Measurements from ENCODE around the gene CHN2. TPM values are rescaled to one million over a fixed set of nuclear protein-coding genes. Genes with fewer than 3 reads are reported as not detected.

CHN2 gene
- polyA plus RNA-seq, 2 of the 4 experiments (the other 2 are of a cell fraction) = 0.06 TPM; not detected in 1

DNA sequence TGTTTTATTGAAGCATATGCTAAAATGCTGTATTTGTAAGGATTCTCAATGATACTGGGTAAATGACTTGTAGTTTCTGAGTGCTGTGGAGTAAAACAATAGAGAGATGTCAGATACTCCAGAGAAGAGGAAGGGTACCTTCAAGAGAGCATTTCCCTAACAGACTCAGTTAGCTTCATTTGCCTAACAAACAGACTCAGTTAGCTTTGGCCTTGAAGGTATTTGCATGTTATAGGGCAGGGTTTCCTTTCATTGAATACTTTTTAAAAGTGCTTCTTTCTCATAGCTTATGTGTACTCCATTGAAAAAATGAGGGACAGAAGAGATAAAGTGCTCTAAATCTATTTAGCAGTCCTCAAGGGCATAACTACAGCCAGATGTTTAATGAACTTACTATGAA lies 101.8 kb downstream of the CHN2 start:
- ATAC-seq (no peak), DNase-seq (ENCODE audit: low read depth in 1 of 2, low spot score in 1 of 2) (no peak), FAIRE-seq (no peak)
- Histone ChIP-seq H3K4me3 (no peak overlapping the region), H3K9me3 (no peaks in the 10 kb centered on the region), H3K27ac (no peak overlapping the region), H3K4me2 (no peak overlapping the region), H3K4me1 (no peaks in the 10 kb centered on the region)
- POLR2A ChIA-PET = no interaction called here
- TF ChIP-seq, protein P1, sequence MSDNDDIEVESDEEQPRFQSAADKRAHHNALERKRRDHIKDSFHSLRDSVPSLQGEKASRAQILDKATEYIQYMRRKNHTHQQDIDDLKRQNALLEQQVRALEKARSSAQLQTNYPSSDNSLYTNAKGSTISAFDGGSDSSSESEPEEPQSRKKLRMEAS (IDR thresholded peaks at IDR 0.05) = no peak
- TF ChIP-seq HEYL (CRISPR knock-in tag; IDR thresholded peaks at IDR 0.05) = no peak
- no peak for TF ChIP-seq RARB (CRISPR knock-in tag; IDR thresholded peaks at IDR 0.05)
- TF ChIP-seq SMC3 (IDR thresholded peaks at IDR 0.05) = no peak
- no peak for TF ChIP-seq NFE2L2 (conservative IDR thresholded peaks at IDR 0.05; ENCODE audit: low read length)
- no peak for TF ChIP-seq TFCP2L1 (CRISPR knock-in tag; IDR thresholded peaks at IDR 0.05)
- no peak for TF ChIP-seq TP53 (CRISPR knock-in tag; IDR thresholded peaks at IDR 0.05)
- TF ChIP-seq SREBF2 (IDR thresholded peaks at IDR 0.05) = no peak
- TF ChIP-seq POLR2AphosphoS2 (conservative IDR thresholded peaks at IDR 0.05; ENCODE audit: low read length) = no peak
- no peak for TF ChIP-seq CEBPB (IDR thresholded peaks at IDR 0.05)
- TF ChIP-seq EHF (CRISPR knock-in tag; IDR thresholded peaks at IDR 0.05) = no peak
- TF ChIP-seq EP300 (IDR thresholded peaks at IDR 0.05) = no peak
- TF ChIP-seq HOXA7 (CRISPR knock-in tag; IDR thresholded peaks at IDR 0.05) = no peak
- CTCF ChIA-PET = interaction anchor here (0.9 to 1.1 kb wide), 2 partner anchors 9 kb away, joined by 3 read pairs; no protein-coding TSS in a partner anchor

DNA sequence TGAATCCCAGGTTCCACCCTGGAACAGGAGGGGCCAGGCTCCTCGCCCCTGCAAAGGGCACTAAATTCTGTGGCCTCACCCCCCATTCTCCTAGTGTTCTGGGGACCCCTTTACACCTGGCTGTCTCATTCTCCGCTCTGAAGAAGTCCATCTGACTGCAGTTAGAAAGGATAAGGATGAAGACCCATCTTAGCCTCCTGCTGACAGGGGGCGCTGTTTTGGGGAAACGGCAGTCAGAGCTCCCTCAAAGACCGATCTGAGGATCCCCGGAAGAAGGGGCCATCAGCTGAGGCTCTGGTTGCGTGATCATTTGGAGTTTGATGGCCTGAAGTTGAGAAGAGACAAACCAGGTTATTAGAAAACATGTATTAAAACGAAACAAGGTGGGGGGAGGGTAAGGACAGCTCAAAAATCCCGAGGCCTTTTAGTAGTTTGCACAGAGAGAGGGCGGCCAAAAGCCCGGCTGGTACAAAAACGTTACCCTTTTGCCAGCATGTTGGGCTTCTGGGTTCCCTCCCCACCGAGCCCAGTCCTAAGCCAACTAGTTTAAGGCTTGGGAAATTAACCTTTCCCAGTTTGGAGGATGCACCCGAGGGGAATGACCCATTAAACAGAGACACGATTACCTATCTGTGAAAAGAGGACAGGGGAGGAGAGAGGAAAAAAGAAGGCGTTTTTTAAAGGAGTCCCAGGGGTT lies 102.8 kb downstream of the CHN2 start:
- POLR2A ChIA-PET = no interaction called here
- FAIRE-seq (no peak), DNase-seq (ENCODE audit: low read depth in 1 of 2, low spot score in 1 of 2) (peak in 1 of 2 experiments; percentile 21), ATAC-seq (peak in 1 of 2 experiments; percentile 49; a peak in 3 of 6 replicates)
- Histone ChIP-seq H3K4me3 (no peak overlapping the region), H3K27ac (no peak overlapping the region), H3K4me2 (no peak overlapping the region), H3K4me1 (no peaks in the 10 kb centered on the region), H3K9me3 (no peaks in the 10 kb centered on the region)
- 39% methylated on average over 16 of the region's 16 CpGs for WGBS (ENCODE audit: missing lambda C conversion rate)
- TF ChIP-seq TFCP2L1 (CRISPR knock-in tag; IDR thresholded peaks at IDR 0.05) (no peak), HOXA7 (CRISPR knock-in tag; IDR thresholded peaks at IDR 0.05) (no peak), POLR2AphosphoS2 (conservative IDR thresholded peaks at IDR 0.05; ENCODE audit: low read length) (no peak), NR3C1 (IDR thresholded peaks at IDR 0.05) (no peak)
- CTCF ChIA-PET = interaction anchor here (1.1 to 1.3 kb wide), 2 partner anchors 10 to 45 kb away, joined by 3 read pairs; no protein-coding TSS in a partner anchor

DNA sequence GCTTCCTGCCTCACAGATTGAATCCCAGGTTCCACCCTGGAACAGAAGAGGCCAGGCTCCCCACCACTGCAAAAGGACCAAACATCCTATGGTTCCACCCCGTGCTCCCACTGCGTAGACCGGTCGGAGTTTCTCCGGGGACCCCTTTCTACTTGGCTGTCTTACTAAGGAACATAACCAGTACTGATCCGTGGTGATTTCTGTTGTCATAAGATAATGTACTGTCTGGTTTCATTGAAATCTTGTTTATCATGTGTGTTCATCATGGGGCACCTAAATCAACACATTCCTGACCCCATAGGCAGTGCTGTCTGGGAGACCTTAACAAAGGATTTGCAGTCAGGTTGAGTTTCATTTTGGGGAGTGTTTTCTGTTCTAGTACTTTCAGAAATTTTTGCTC lies 104.5 kb downstream of the CHN2 start:
- Histone ChIP-seq H3K27ac (no peak overlapping the region), H3K4me1 (no peaks in the 10 kb centered on the region), H3K9me3 (no peaks in the 10 kb centered on the region), H3K4me3 (no peak overlapping the region), H3K4me2 (no peak overlapping the region)
- ChIA-PET POLR2A (no interaction called here), CTCF (interaction anchor here (1.1 to 1.6 kb wide), 3 partner anchors 15 to 377 kb away, joined by 3 read pairs; no protein-coding TSS in a partner anchor)
- TF ChIP-seq, protein P2, sequence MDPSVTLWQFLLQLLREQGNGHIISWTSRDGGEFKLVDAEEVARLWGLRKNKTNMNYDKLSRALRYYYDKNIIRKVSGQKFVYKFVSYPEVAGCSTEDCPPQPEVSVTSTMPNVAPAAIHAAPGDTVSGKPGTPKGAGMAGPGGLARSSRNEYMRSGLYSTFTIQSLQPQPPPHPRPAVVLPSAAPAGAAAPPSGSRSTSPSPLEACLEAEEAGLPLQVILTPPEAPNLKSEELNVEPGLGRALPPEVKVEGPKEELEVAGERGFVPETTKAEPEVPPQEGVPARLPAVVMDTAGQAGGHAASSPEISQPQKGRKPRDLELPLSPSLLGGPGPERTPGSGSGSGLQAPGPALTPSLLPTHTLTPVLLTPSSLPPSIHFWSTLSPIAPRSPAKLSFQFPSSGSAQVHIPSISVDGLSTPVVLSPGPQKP (IDR thresholded peaks at IDR 0.05; ENCODE audit: low read depth, low read length) = no peak
- TF ChIP-seq SMC3 (IDR thresholded peaks at IDR 0.05) (no peak), HDAC2 (IDR thresholded peaks at IDR 0.05) (no peak), RFX5 (IDR thresholded peaks at IDR 0.05) (no peak), ZNF302 (CRISPR knock-in tag; IDR thresholded peaks at IDR 0.05) (no peak), FOSB (CRISPR knock-in tag; IDR thresholded peaks at IDR 0.05) (no peak), ESRRA (IDR thresholded peaks at IDR 0.05; ENCODE audit: borderline replicate concordance, low read length) (no peak), NR3C1 (IDR thresholded peaks at IDR 0.05) (no peak), NPAS2 (CRISPR knock-in tag; IDR thresholded peaks at IDR 0.05; ENCODE audit: borderline replicate concordance) (no peak), CEBPB (IDR thresholded peaks at IDR 0.05) (no peak), EHF (CRISPR knock-in tag; IDR thresholded peaks at IDR 0.05) (no peak), ZC3H11A (IDR thresholded peaks at IDR 0.05) (no peak), CHD4 (IDR thresholded peaks at IDR 0.05; ENCODE audit: borderline replicate concordance) (no peak), RAD21 (conservative IDR thresholded peaks at IDR 0.05 in 1 of 2, IDR thresholded peaks at IDR 0.05 in 1 of 2) (no peak), CBX2 (IDR thresholded peaks at IDR 0.05; ENCODE audit: borderline replicate concordance, low read depth) (no peak), HOXA7 (CRISPR knock-in tag; IDR thresholded peaks at IDR 0.05) (no peak)
- TF ChIP-seq, protein P3, sequence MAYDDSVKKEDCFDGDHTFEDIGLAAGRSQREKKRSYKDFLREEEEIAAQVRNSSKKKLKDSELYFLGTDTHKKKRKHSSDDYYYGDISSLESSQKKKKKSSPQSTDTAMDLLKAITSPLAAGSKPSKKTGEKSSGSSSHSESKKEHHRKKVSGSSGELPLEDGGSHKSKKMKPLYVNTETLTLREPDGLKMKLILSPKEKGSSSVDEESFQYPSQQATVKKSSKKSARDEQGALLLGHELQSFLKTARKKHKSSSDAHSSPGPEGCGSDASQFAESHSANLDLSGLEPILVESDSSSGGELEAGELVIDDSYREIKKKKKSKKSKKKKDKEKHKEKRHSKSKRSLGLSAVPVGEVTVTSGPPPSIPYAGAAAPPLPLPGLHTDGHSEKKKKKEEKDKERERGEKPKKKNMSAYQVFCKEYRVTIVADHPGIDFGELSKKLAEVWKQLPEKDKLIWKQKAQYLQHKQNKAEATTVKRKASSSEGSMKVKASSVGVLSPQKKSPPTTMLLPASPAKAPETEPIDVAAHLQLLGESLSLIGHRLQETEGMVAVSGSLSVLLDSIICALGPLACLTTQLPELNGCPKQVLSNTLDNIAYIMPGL (CRISPR knock-in tag; IDR thresholded peaks at IDR 0.05; ENCODE audit: borderline replicate concordance) = no peak
- TF ChIP-seq, protein P4, sequence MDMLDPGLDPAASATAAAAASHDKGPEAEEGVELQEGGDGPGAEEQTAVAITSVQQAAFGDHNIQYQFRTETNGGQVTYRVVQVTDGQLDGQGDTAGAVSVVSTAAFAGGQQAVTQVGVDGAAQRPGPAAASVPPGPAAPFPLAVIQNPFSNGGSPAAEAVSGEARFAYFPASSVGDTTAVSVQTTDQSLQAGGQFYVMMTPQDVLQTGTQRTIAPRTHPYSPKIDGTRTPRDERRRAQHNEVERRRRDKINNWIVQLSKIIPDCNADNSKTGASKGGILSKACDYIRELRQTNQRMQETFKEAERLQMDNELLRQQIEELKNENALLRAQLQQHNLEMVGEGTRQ (IDR thresholded peaks at IDR 0.05) = no peak
- TF ChIP-seq, protein P5, sequence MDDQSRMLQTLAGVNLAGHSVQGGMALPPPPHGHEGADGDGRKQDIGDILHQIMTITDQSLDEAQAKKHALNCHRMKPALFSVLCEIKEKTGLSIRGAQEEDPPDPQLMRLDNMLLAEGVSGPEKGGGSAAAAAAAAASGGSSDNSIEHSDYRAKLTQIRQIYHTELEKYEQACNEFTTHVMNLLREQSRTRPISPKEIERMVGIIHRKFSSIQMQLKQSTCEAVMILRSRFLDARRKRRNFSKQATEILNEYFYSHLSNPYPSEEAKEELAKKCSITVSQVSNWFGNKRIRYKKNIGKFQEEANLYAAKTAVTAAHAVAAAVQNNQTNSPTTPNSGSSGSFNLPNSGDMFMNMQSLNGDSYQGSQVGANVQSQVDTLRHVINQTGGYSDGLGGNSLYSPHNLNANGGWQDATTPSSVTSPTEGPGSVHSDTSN (IDR thresholded peaks at IDR 0.05) = no peak
- TF ChIP-seq, protein P6, sequence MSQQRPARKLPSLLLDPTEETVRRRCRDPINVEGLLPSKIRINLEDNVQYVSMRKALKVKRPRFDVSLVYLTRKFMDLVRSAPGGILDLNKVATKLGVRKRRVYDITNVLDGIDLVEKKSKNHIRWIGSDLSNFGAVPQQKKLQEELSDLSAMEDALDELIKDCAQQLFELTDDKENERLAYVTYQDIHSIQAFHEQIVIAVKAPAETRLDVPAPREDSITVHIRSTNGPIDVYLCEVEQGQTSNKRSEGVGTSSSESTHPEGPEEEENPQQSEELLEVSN (IDR thresholded peaks at IDR 0.05; ENCODE audit: borderline replicate concordance, low read depth) = no peak
- no peak for FAIRE-seq
- DNase-seq (ENCODE audit: low read depth in 1 of 2, low spot score in 1 of 2) = no peak
- WGBS (ENCODE audit: missing lambda C conversion rate) = 20% methylated on average over 6 of the region's 6 CpGs
- ATAC-seq = no peak

All from A549 (cell line).